Activated CD8-positive, alpha-beta T cell treated with anti-CD3 and anti-CD28 coated beads, Interleukin-2, amount 10 ng/mL, durations not matched to agents 7 days and 5 days (primary cell): ENCODE measurements around the gene CXXC5. TPM values are rescaled to one million over a fixed set of nuclear protein-coding genes. Genes with fewer than 3 reads are reported as not detected.

Experiments used
- ATAC-seq: fragments of 150-1000 bp; cut with Tn5 transposase; one replicate; pipeline ENCODE4 v1.10.0; 2021; ENCODE audit warnings: moderate library complexity
- CTCF ChIA-PET: fragments of 350-600 bp; sonication (Branson Sonifier 250); formaldehyde crosslinking; loops from one replicate; lab custom pipeline; 2021; ENCODE audit warnings: antibody characterized with exemption; lab: Charles Lee
- POLR2A ChIA-PET: fragments of 350-600 bp; sonication (Branson Sonifier 250); formaldehyde crosslinking; loops from one replicate; lab custom pipeline; 2021; ENCODE audit warnings: antibody characterized with exemption; lab: Charles Lee
- DNase-seq: peaks from one replicate; pipeline ENCODE4 v3.0.0-alpha.2; 2020
- H3K27ac Mint-ChIP-seq: one replicate; pipeline ENCODE4 v1.8.0; 2021; ENCODE audit warnings: mild to moderate bottlenecking, mixed read lengths
- H3K27me3 Mint-ChIP-seq: one replicate; pipeline ENCODE4 v1.8.0; 2021; ENCODE audit warnings: low read depth, mixed read lengths
- H3K36me3 Mint-ChIP-seq: one replicate; pipeline ENCODE4 v1.8.0; 2021; ENCODE audit warnings: low read depth, mixed read lengths
- H3K4me1 Mint-ChIP-seq: one replicate; pipeline ENCODE4 v1.8.0; 2021; ENCODE audit warnings: low read depth, mixed read lengths
- H3K4me3 Mint-ChIP-seq: one replicate; pipeline ENCODE4 v1.8.0; 2021; ENCODE audit warnings: mild to moderate bottlenecking, mixed read lengths
- H3K9me3 Mint-ChIP-seq: one replicate; pipeline ENCODE4 v1.8.0; 2022; ENCODE audit warnings: mixed read lengths; ENCODE audit not compliant: insufficient read depth
- total RNA-seq, 2 experiments: library from RNA; stranded (reverse); gene quantifications; one replicate each; pipeline ENCODE4 v1.2.3, GENCODE V29; 2021

Gene CXXC5
- total RNA-seq, 2 experiments from 2014 or later, result 1.2 to 2.0 TPM

- Mint-ChIP-seq H3K4me1 (peaks cover 38% of the 10 kb centered on the region), H3K27ac (no peak overlapping the region), H3K27me3 (no peaks in the 10 kb centered on the region), H3K4me3 (no peak overlapping the region), H3K9me3 (no peaks in the 10 kb centered on the region), H3K36me3 (peaks cover 11% of the 10 kb centered on the region)
- ChIA-PET POLR2A (interaction anchor here (0.8 to 2.3 kb wide), 6 partner anchors 8 to 156 kb away, joined by 3 to 12 read pairs (median 4); partner anchors contain the start of genes CXXC5 and STING1), CTCF (interaction anchor here (1.0 to 8.1 kb wide), 6 partner anchors 7 to 216 kb away, joined by 3 to 185 read pairs (median 6); partner anchors contain the start of gene CXXC5)
- no peak for ATAC-seq
- no peak for DNase-seq
Measured at GRCh38 chr5:139638090-139638735, 9.9 kb upstream of the CXXC5 start.

GRCh38 chr5:139638736-139639618 lies 9.2 kb upstream of the CXXC5 start:
- ChIA-PET POLR2A (interaction anchor here (1.0 to 2.3 kb wide), 3 partner anchors 9 to 157 kb away, joined by 3 to 12 read pairs (median 3); partner anchors contain the start of genes CXXC5 and STING1), CTCF (interaction anchor here (1.3 to 8.1 kb wide), 3 partner anchors 12 to 217 kb away, joined by 5 to 100 read pairs (median 6); partner anchors contain the start of gene CXXC5)
- H3K27ac Mint-ChIP-seq, result no peak overlapping the region
- H3K9me3 Mint-ChIP-seq, result no peaks in the 10 kb centered on the region
- peaks cover 39% of the 10 kb centered on the region for H3K4me1 Mint-ChIP-seq
- H3K4me3 Mint-ChIP-seq, result no peak overlapping the region
- no peak for ATAC-seq
- H3K36me3 Mint-ChIP-seq, result peaks cover 10% of the 10 kb centered on the region
- peak; percentile 18 for DNase-seq
- H3K27me3 Mint-ChIP-seq, result no peaks in the 10 kb centered on the region

GRCh38 chr5:139639619-139640380 lies 8.3 kb upstream of the CXXC5 start:
- DNase-seq (no peak), ATAC-seq (no peak)
- POLR2A ChIA-PET, result interaction anchor here (0.7 to 1.5 kb wide), 2 partner anchors 126 to 157 kb away, joined by 3 read pairs; partner anchors contain the start of gene STING1
- Mint-ChIP-seq H3K4me3 (no peak overlapping the region), H3K4me1 (peaks cover 40% of the 10 kb centered on the region), H3K27ac (no peak overlapping the region), H3K27me3 (no peaks in the 10 kb centered on the region), H3K36me3 (peaks cover 10% of the 10 kb centered on the region), H3K9me3 (no peaks in the 10 kb centered on the region)
- CTCF ChIA-PET, result no interaction called here

DNA sequence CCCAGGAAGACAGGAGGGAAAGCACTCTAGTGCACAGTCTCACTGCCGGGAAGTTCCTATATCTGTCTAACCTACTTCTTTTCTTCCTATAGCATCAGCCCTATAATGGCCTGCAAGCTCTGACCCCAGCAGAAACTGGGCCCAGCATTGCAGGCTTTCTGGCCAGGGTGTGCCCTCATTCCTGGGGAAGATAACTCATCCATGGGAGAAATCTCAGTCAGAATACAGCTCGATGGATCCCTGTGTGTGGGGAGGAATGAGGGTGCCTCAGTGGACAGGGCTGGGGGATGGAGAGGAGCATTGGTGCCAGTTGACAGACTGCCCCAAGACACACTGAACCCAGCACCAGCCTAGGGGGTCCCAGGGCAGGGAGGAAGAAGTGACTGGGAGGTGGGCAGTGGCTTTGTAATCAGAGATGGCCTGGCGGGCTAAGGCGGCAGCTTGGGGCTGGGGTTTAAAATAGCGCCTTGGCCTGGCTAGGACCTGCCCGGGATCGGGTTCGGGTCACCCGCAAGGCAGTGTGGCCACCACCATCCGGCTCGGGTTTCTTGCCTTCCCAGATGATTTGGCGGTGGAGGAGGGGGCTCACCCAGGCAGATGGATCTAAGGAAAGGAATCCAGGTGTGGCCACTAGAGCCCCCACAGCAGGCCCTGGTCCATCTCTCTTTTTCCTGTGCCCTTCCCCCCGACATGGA lies 7.6 kb upstream of the CXXC5 start:
- H3K36me3 Mint-ChIP-seq, result peaks cover 10% of the 10 kb centered on the region
- ATAC-seq (no peak), DNase-seq (no peak)
- H3K27ac Mint-ChIP-seq, result no peak overlapping the region
- ChIA-PET CTCF (interaction anchor here (2.5 kb wide), 1 partner anchor 8 kb away, joined by 7 read pairs; no protein-coding TSS in a partner anchor), POLR2A (interaction anchor here (0.7 kb wide), 1 partner anchor 125 kb away, joined by 3 read pairs; no protein-coding TSS in a partner anchor)
- H3K9me3 Mint-ChIP-seq, result no peaks in the 10 kb centered on the region
- H3K27me3 Mint-ChIP-seq, result peaks cover 4% of the 10 kb centered on the region
- peaks cover 37% of the 10 kb centered on the region for H3K4me1 Mint-ChIP-seq
- H3K4me3 Mint-ChIP-seq, result no peak overlapping the region

DNA sequence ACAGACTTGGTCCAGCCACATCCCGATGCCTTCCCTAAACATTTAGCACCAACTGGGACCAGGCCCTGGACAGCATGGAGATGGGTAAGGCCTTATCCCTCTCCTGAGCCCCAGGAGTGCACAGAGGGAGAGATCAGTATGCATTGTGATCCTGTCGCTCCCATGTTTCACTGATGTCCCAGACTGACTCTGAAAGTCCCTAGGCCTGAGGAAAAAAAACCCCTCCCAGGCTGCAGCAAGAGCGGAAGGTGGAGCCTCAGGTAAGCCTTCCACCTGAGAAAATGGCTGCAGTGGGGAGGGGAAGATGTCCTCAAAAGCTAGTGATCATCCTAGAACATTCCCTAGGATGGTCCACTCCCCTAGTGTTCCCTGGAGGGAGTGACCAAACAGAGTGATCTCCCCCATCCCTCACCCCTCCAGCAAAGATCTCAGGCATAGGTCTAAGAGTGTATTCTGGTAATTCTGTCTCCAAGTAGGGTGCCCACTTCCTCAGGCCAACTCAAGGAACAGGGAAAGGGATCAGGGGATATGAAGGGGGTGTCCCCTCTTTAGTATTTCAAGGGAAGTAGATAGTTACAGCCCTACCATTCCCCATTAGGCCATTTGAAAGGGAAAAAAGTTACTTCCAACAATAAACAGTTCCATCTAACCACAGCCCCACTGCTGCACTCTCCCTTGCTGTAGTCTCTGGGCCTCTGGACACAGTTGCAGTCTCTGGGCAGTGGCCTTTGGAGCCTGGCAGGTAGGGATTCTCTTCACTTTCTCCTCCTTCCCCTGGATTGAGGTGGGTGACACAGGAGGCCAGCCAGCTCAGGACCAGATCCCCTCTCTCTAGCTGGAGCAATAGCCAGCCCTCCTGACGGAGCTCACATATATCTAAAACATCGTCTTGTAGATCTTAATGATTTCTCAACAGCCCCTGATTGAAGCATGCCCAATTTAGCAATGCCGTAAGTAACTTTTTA lies 6.8 kb upstream of the CXXC5 start:
- ChIA-PET CTCF (interaction anchor here (2.5 kb wide), 1 partner anchor 8 kb away, joined by 7 read pairs; no protein-coding TSS in a partner anchor), POLR2A (no interaction called here)
- Mint-ChIP-seq H3K4me1 (peaks cover 32% of the 10 kb centered on the region), H3K4me3 (no peak overlapping the region), H3K27ac (no peak overlapping the region), H3K27me3 (peaks cover 7% of the 10 kb centered on the region), H3K9me3 (no peaks in the 10 kb centered on the region), H3K36me3 (peaks cover 5% of the 10 kb centered on the region)
- DNase-seq (no peak), ATAC-seq (no peak)

DNA sequence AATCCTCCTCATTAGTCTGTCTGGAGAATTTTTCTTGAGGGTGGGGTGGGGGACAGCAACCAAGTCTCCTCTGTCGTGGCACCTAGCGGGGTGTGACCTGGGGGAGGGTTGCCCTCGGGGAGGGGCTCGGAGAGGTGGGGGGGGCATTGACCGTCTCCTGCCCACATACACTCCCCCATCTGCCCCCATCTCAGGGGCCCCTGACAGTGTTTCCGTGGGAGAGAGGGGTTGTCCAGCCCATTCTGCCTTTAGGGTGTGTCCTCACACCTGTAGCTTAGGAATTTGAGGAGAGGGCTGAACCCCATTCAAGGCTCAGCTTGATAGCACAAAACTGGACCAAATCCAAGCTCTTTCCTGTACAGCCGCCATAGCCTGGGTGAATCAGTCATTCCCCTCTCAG lies 5.9 kb upstream of the CXXC5 start:
- Mint-ChIP-seq H3K27ac (no peak overlapping the region), H3K4me1 (peaks cover 33% of the 10 kb centered on the region), H3K9me3 (no peaks in the 10 kb centered on the region), H3K36me3 (no peaks in the 10 kb centered on the region), H3K27me3 (peaks cover 15% of the 10 kb centered on the region), H3K4me3 (no peak overlapping the region)
- DNase-seq (no peak), ATAC-seq (no peak)
- CTCF ChIA-PET, result interaction anchor here (2.5 kb wide), 1 partner anchor 9 kb away, joined by 7 read pairs; no protein-coding TSS in a partner anchor
- POLR2A ChIA-PET, result no interaction called here

DNA sequence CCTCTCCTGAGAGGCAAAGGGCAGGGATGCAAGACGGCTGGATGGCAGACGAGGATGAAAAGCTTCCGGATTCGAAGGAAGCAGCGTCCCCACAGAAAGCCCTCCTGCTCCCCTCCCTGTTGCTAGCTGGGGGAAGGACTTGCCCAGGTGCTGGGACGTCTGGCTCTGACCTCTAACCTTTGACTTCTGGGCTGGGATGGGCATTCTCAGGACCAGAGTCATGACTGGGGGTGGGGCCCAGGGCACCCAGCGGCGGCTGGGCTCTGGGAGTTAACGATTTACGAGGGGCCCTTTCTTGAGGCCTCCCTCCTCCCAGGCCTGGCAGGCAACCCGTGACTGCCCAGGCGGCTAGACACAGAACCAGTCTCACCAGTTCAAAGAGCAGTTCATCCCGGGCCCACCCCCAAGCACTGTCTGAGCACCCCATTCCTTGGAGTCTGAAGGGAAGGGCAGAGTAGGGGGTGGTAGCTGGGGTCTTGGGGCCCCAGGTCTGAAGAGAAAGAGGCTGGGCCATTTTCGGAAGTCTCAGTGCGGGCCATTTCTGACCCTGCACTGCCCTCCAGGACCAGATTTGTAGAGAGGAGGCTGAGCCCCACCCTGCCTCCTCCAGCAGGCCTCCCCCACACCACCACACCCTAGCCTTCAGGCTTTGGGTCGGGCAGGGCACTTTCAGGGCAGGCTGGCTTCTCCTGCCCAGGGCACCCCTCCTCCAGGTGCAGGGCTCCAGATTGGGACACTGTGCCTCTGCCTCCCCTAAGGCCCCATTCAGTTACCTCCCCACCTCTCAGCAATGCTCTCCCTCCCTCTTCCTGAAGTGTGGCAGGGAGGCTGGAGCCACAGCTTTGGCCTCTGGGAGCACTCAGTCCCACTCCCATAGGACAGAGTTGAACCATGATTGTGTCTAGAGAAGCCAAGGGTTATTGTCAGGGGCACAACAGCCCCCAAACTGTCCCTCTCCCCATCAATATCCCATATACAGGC lies 5.0 kb upstream of the CXXC5 start:
- CTCF ChIA-PET, result interaction anchor here (2.5 kb wide), 1 partner anchor 10 kb away, joined by 7 read pairs; no protein-coding TSS in a partner anchor
- H3K4me1 Mint-ChIP-seq, result peaks cover 36% of the 10 kb centered on the region
- H3K27me3 Mint-ChIP-seq, result peaks cover 23% of the 10 kb centered on the region
- no peak overlapping the region for H3K27ac Mint-ChIP-seq
- H3K36me3 Mint-ChIP-seq, result no peaks in the 10 kb centered on the region
- POLR2A ChIA-PET, result no interaction called here
- DNase-seq (no peak), ATAC-seq (no peak)
- no peaks in the 10 kb centered on the region for H3K9me3 Mint-ChIP-seq
- no peak overlapping the region for H3K4me3 Mint-ChIP-seq

GRCh38 chr5:139644001-139644456 lies 4.1 kb upstream of the CXXC5 start:
- H3K27me3 Mint-ChIP-seq, result peaks cover 24% of the 10 kb centered on the region
- H3K27ac Mint-ChIP-seq, result no peak overlapping the region
- peaks cover 31% of the 10 kb centered on the region for H3K4me1 Mint-ChIP-seq
- ChIA-PET CTCF (interaction anchor here (1.0 to 2.6 kb wide), 6 partner anchors 8 to 131 kb away, joined by 3 to 14 read pairs (median 4); no protein-coding TSS in a partner anchor), POLR2A (no interaction called here)
- no peaks in the 10 kb centered on the region for H3K9me3 Mint-ChIP-seq
- no peak for ATAC-seq
- no peaks in the 10 kb centered on the region for H3K36me3 Mint-ChIP-seq
- no peak overlapping the region for H3K4me3 Mint-ChIP-seq
- no peak for DNase-seq
